ENCODE measurements around the gene DHRSX.

The DHRSX gene

DNA sequence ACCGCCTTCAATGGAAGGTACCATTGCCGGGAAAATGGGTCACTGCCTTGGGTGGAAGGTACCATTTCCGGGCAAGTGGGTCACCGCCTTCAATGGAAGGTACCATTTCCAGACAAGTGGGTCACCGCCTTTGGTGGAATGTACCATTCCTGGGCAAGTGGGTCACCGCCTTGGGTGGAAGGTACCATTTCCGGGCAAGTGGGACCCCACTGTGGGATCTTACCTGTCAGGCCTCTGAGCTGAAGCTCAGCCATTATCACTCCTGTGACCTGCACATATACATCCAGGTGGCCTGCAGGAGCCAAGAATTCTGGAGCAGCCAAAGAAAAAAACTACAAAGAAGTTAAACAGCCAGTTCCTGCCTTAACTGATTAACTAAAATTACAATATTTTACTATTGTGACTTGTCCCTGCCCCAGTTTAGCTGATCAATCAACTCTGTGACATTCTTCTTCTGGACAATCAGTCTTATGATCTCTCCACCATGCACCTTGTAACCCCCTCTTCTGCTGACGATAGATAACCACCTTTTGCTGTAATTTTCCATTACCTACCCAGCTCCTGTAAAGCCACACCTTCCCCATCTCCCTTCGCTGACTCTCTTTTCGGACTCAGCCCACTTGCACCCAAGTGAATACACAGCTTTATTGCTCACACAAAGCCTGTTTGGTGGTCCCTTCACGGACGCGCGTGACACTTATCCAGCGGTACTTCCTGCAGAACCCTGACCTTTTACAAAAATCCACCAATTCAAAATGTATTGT lies 313.2 kb downstream of the DHRSX start:
- DNase-seq, result no peak

DNA sequence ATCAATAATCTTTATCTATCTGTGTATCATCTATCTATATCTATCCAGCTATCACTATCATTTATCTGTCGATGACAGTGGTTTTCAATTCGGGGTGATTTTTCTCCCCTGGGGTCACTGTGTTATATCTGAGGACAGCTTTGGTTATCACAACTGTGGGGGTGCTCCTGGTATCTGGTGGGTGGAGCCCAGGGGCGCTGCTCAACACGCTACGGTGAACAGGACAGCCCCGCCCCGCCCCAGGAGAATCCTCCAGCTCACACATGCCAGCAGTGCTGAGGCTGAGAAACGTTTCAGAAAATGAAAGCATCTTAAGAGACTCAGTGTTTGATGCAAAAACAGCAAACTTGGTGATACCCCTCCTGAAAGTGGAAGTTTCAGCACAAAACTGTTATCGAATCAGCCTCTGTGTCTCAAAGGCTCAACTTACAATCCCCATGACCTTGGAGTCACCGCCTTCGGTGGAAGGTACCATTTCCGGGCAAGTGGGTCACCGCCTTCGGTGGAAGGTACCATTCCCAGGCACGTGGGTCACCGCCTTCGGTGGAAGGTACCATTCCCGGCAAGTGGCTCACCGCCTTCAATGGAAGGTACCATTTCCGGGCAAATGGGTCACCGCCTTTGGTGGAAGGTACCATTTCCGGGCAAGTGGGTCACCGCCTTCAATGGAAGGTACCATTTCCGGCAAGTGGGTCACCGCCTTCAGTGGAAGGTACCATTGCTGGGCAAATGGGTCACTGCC lies 315.3 kb downstream of the DHRSX start:
- DNase-seq, result no peak

DNA sequence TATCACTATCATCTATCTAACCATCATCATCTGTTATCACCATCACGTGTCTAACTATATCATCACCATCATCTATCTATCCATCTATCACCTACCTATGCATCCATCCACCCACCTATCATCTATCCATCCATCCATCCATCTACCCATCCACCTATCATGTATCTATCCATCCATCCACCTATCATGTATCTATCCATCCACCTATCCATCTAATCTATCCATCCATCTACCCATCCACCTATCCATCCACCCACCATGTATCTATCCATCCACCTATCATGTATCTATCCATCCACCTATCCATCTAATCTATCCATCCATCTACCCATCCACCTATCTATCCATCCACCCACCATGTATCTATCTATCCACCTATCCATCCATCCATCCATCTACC lies 316.7 kb downstream of the DHRSX start:
- no peak for DNase-seq

DNA sequence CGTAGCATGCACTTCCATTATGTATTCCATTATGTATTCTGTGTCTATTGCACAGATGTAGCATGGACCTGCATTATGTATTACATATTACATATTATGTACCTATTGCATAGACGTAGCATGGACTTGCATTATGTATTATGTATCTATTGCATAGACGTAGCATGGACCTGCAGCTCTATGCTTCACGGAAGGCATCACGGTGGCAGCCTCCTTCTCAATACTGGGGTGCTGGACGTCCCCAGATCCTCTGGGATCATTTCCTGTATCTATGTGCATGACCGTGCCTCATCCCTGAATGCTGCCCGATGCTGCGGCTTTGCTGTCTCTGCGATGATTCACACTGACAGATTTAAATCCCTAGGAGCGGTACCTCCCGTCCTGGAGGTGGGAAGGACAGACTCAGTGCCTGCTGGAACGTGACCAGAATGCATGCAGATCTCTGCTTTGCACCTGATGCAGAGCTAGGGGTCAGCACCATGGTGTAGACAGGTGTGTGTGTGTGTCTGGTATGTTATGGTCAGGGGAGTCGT lies 317.5 kb downstream of the DHRSX start:
- no peak for DNase-seq

DNA sequence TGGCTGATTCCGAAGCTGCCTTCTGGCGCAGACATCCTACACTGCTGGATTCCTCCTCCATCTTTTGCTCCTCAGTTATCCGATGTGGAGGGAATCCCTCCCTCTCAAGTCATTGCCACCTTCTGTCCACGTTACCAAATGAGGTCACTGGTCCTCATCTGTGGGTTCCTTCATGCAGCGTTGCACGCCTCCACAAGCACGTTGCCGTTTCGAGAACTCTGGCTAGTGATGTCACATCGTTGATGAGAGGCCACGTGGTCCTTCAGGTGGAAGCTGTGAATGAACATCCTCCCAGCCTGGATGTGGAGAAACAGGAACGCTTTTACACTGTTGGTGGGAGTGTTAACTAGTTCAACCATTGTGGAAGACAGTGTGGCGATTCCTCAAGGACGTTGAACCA lies 323.2 kb downstream of the DHRSX start:
- no peak for DNase-seq

DNA sequence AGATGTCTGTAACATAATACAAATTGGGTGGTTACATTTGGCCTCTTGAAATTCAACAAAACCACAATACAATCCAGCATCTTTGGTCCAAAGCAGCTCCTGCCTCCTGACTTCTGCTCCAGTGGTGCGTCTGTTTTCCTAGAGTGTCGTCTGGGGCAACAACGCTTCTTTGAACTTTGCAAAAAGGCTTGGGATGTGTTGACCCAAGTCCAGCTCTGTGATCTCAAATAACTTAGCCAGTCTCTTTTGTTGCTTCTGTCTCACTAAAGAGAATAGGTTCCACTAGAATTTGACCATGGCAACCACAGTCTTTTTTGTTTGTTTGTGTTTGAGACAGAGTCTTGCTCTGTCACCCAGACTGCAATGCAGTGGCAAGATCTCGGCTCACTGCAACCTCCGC lies 324.0 kb downstream of the DHRSX start:
- no peak for DNase-seq

DNA sequence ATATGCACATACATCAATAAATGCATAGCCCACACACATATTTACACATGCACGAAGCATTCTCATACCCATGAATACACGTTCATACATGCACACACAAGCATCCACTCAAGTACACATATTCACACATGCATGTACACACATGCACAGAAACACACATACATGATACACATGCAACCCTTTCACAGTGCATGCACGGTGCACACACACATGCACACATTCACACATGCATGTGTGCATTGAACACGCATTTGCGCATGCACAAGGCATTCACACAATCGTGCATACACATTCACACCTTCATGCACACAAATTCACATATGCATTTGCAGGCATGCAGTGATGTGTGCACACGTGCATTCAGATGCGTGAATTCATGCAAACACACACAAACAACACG lies 324.5 kb downstream of the DHRSX start:
- DNase-seq, result no peak

DNA sequence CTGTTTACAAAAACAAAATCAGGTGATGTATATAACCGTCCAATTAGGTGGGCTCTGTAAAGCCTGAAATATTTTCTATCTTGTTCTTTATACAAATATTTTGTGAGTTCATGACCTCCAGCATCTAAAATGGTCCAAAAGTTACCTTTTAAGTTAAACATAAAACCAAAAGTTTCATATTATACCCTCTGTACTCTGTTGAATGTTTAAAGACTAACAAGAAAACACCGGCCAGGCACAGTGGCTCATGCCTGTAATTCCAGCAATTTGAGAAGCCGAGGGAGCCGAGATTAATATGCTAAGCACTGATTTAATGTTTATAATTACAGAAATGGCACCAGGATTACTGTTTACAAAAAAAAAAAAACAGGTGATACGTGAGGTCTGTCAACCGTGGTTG lies 328.4 kb downstream of the DHRSX start:
- no peak for DNase-seq
